HepG2 (cell line): Measurements from ENCODE around the gene DNAJC4. TPM values are rescaled to one million over a fixed set of nuclear protein-coding genes. Genes with fewer than 3 reads are reported as not detected.

Source experiments
- ATF5 ChIP-seq: sonication (generic); formaldehyde crosslinking; IDR thresholded peaks from 2 replicates; pipeline ENCODE4 v1.4.0; 2020; ENCODE audit warnings: mild to moderate bottlenecking, low read depth, missing genetic modification reagents
- HMG20A ChIP-seq: IDR thresholded peaks from 2 replicates; pipeline ENCODE4 v1.6.1; 2016; ENCODE audit warnings: borderline replicate concordance
- MED8 ChIP-seq: sonication (generic); formaldehyde crosslinking; IDR thresholded peaks from 2 replicates; pipeline ENCODE4 v1.8.1; 2023; ENCODE audit warnings: mild to moderate bottlenecking, missing genetic modification reagents; ENCODE audit not compliant: insufficient replicate concordance
- MTA3 ChIP-seq: sonication (generic); formaldehyde crosslinking; IDR thresholded peaks from 2 replicates; pipeline ENCODE4 v1.4.0; 2020; ENCODE audit warnings: missing genetic modification reagents
- NFE2L2 ChIP-seq: fragments of 150-350 bp; IDR thresholded peaks from 2 replicates; pipeline ENCODE4 v1.6.1; 2014; ENCODE audit warnings: low read length
- PBX2 ChIP-seq: IDR thresholded peaks from 2 replicates; pipeline ENCODE4 v1.6.1; 2016; ENCODE audit warnings: control low read depth
- SP5 ChIP-seq: IDR thresholded peaks from 2 replicates; pipeline ENCODE4 v1.6.1; 2016; ENCODE audit warnings: low read depth, borderline replicate concordance
- SRY ChIP-seq: sonication (generic); formaldehyde crosslinking; IDR thresholded peaks from 2 replicates; pipeline ENCODE4 v1.8.0; 2022; ENCODE audit warnings: mild to moderate bottlenecking, missing genetic modification reagents
- STAT5B ChIP-seq: sonication (generic); formaldehyde crosslinking; IDR thresholded peaks from 2 replicates; pipeline ENCODE4 v1.4.0; 2020; ENCODE audit warnings: missing genetic modification reagents
- STAT6 ChIP-seq: sonication (generic); formaldehyde crosslinking; IDR thresholded peaks from 2 replicates; pipeline ENCODE4 v1.4.0; 2020; ENCODE audit warnings: missing genetic modification reagents, mild to moderate bottlenecking, borderline replicate concordance
- YY1 ChIP-seq: IDR thresholded peaks from 2 replicates; pipeline ENCODE4 v1.6.1; 2011; ENCODE audit warnings: low read length, low read depth, moderate library complexity, mild to moderate bottlenecking; ENCODE audit not compliant: insufficient read depth, insufficient replicate concordance
- ZBTB38 ChIP-seq: sonication (generic); formaldehyde crosslinking; IDR thresholded peaks from 2 replicates; pipeline ENCODE4 v1.5.1; 2020; ENCODE audit warnings: mild to moderate bottlenecking, missing genetic modification reagents
- ZGPAT ChIP-seq: IDR thresholded peaks from 2 replicates; pipeline ENCODE4 v1.6.1; 2016; ENCODE audit warnings: mild to moderate bottlenecking
- ZNF180 ChIP-seq: sonication (generic); formaldehyde crosslinking; IDR thresholded peaks from 2 replicates; pipeline ENCODE4 v1.4.0; 2020; ENCODE audit warnings: low read depth, missing genetic modification reagents, borderline replicate concordance
- ZNF225 ChIP-seq: sonication (generic); formaldehyde crosslinking; IDR thresholded peaks from 2 replicates; pipeline ENCODE4 v1.4.0; 2020; ENCODE audit warnings: mild to moderate bottlenecking, missing genetic modification reagents
- ZNF354B ChIP-seq: sonication (generic); formaldehyde crosslinking; IDR thresholded peaks from 2 replicates; pipeline ENCODE4 v1.8.0; 2022; ENCODE audit warnings: mild to moderate bottlenecking, missing genetic modification reagents
- ZNF496 ChIP-seq: sonication (generic); formaldehyde crosslinking; IDR thresholded peaks from 2 replicates; pipeline ENCODE4 v1.8.1; 2023; ENCODE audit warnings: mild to moderate bottlenecking, moderate library complexity, missing genetic modification reagents; ENCODE audit not compliant: insufficient replicate concordance
- ZNF512 ChIP-seq: sonication (generic); formaldehyde crosslinking; IDR thresholded peaks from 2 replicates; pipeline ENCODE4 v1.4.0; 2020; ENCODE audit warnings: mild to moderate bottlenecking, missing genetic modification reagents
- ZNF607 ChIP-seq: sonication (generic); formaldehyde crosslinking; IDR thresholded peaks from 2 replicates; pipeline ENCODE4 v1.5.1; 2020; ENCODE audit warnings: missing genetic modification reagents, mild to moderate bottlenecking, borderline replicate concordance
- ZNF660 ChIP-seq: sonication (generic); formaldehyde crosslinking; IDR thresholded peaks from 2 replicates; pipeline ENCODE4 v1.5.1; 2020; ENCODE audit warnings: mild to moderate bottlenecking, low read depth, missing genetic modification reagents, borderline replicate concordance
- ZSCAN12 ChIP-seq: sonication (generic); formaldehyde crosslinking; IDR thresholded peaks from 2 replicates; pipeline ENCODE4 v1.9.0; 2021; ENCODE audit warnings: mild to moderate bottlenecking, missing genetic modification reagents
- polyA plus RNA-seq, 8 experiments: library from polyadenylated mRNA; depleted of rRNA in 3 of 8; stranded (reverse) in 7 of 8; unstranded in 1 of 8; fragments of >200 nt; fragmentation: Illumina TruSeq in 4 of 8; extraction: Trizol in 4 of 8; gene quantifications; 2 replicates each; pipeline versions ENCODE4 v1.2.1 to v1.2.3, GENCODE V29; 2011 to 2016; ENCODE audit warnings: low read depth in 4 of 8, missing spikeins in 1 of 8, mixed read lengths in 1 of 8; ENCODE audit not compliant: insufficient read depth in 1 of 8
- total RNA-seq, 5 experiments: library from RNA; depleted of rRNA; stranded (reverse); fragments of >200 nt; fragmentation: Illumina TruSeq; extraction: Trizol; gene quantifications; 2 replicates each; pipeline ENCODE4 v1.2.3, GENCODE V29; 2016; ENCODE audit warnings: low read depth in 1 of 5

The DNAJC4 gene
- total and polyA plus RNA-seq, 2 of the 13 experiments (the other 11 are each of a cell fraction or from before 2014, with no cell fraction given), result 10.3 to 60.8 TPM

GRCh38 chr11:64241491-64242374 is 11.4 kb downstream of the DNAJC4 start (continued):
- TF ChIP-seq YY1, result peak; percentile 88
- TF ChIP-seq ATF5 (CRISPR knock-in tag), result no peak
- TF ChIP-seq HMG20A, result no peak
- no peak for TF ChIP-seq ZNF496
- TF ChIP-seq SP5, result no peak
- 0 out of 2 replicates have a peak, but pooled peaks have one; percentile 12 for TF ChIP-seq ZGPAT (CRISPR knock-in tag)
- no peak for TF ChIP-seq STAT5B (CRISPR knock-in tag)
- TF ChIP-seq ZNF512 (CRISPR knock-in tag), result no peak
- TF ChIP-seq ZNF354B (CRISPR knock-in tag), result no peak
- no peak; the same call in 1 of the 2 replicates for TF ChIP-seq STAT6 (CRISPR knock-in tag)
- no peak for TF ChIP-seq SRY
- no peak for TF ChIP-seq MED8 (CRISPR knock-in tag)
- TF ChIP-seq MTA3, result no peak
- no peak for TF ChIP-seq ZNF225 (CRISPR knock-in tag)
- TF ChIP-seq ZBTB38 (CRISPR knock-in tag), result 0 out of 2 replicates have a peak, but pooled peaks have one; percentile 31
- peak; percentile 82 for TF ChIP-seq PBX2 (CRISPR knock-in tag)
- no peak for TF ChIP-seq ZNF180 (CRISPR knock-in tag)
- TF ChIP-seq ZNF660 (CRISPR knock-in tag), result no peak
- TF ChIP-seq ZNF607 (CRISPR knock-in tag), result peak; percentile 48; the same call in 1 of the 2 replicates
- 0 out of 2 replicates have a peak, but pooled peaks have one; percentile 65 for TF ChIP-seq ZSCAN12 (CRISPR knock-in tag)
- no peak for TF ChIP-seq NFE2L2
